Natural killer cell (primary cell): ENCODE data around the gene GTF3C1. TPM values are rescaled to one million over a fixed set of nuclear protein-coding genes. Genes with fewer than 3 reads are reported as not detected.
A peak's percentile ranks its signal among the peaks of the same experiment; 100 is the strongest.

Experiments
- ATAC-seq, 3 donors: fragments of 150-1000 bp in 2 of 3; fragments of 200-7000 bp in 1 of 3; cut with Tn5 transposase; 1 replicate in 1 of 3; 2 replicates in 2 of 3; pipeline ENCODE4 v1.10.0; 2021; ENCODE audit warnings: mild to moderate bottlenecking in 2 of 3, moderate library complexity in 2 of 3
- DNase-seq, 2 donors: peaks; one replicate each; pipeline versions ENCODE4 v3.0.0 to v3.0.0-alpha.2; 2013 to 2021; ENCODE audit warnings: mixed read lengths in 1 of 2
- H3K27ac ChIP-seq: one replicate; pipeline ENCODE4 v1.5.1; 2013; ENCODE audit warnings: mild to moderate bottlenecking, low read length
- H3K27me3 ChIP-seq: one replicate; pipeline ENCODE4 v1.6.1; 2013; ENCODE audit warnings: low read length; ENCODE audit not compliant: control insufficient read depth, insufficient read depth
- H3K36me3 ChIP-seq: one replicate; pipeline ENCODE4 v1.6.1; 2013; ENCODE audit warnings: low read length; ENCODE audit not compliant: control insufficient read depth, insufficient read depth
- H3K4me1 ChIP-seq: one replicate; pipeline ENCODE4 v1.6.1; 2013; ENCODE audit warnings: low read length; ENCODE audit not compliant: control insufficient read depth, insufficient read depth
- H3K4me3 ChIP-seq: one replicate; pipeline ENCODE4 v1.5.1; 2013; ENCODE audit warnings: low read length
- H3K9me3 ChIP-seq: one replicate; pipeline ENCODE4 v1.6.1; 2013; ENCODE audit warnings: low read length; ENCODE audit not compliant: control insufficient read depth, insufficient read depth
- H3K27ac Mint-ChIP-seq, 2 donors: one replicate each; pipeline ENCODE4 v1.8.0; 2022; ENCODE audit warnings: mild to moderate bottlenecking in 2 of 2, mixed read lengths in 2 of 2, moderate library complexity in 1 of 2
- H3K27me3 Mint-ChIP-seq, 2 donors: one replicate each; pipeline ENCODE4 v1.8.0; 2022; ENCODE audit warnings: low read depth in 2 of 2, mixed read lengths in 2 of 2
- H3K36me3 Mint-ChIP-seq: one replicate; pipeline ENCODE4 v1.8.0; 2022; ENCODE audit warnings: mixed read lengths
- H3K4me1 Mint-ChIP-seq, 2 donors: one replicate each; pipeline ENCODE4 v1.8.0; 2022; ENCODE audit warnings: mixed read lengths in 2 of 2
- H3K4me3 Mint-ChIP-seq: one replicate; pipeline ENCODE4 v1.8.0; 2022; ENCODE audit warnings: mild to moderate bottlenecking, moderate library complexity, mixed read lengths
- H3K9me3 Mint-ChIP-seq, 2 donors: one replicate each; pipeline ENCODE4 v1.8.0; 2022; ENCODE audit warnings: mixed read lengths in 2 of 2
- CTCF ChIP-seq: fragments of 200-600 bp; IDR thresholded peaks from one replicate; pipeline ENCODE4 v1.8.0; 2022; ENCODE audit warnings: antibody characterized with exemption
- WGBS: methylation state at CpG from one replicate; pipeline ENCODE4 v1.1.7; 2013; ENCODE audit warnings: missing lambda C conversion rate; ENCODE audit not compliant: insufficient coverage; 5-methylcytosine and 5-hydroxymethylcytosine counted together
- intact Hi-C: fragments of 100-400 bp; cut with micrococcal nuclease; formaldehyde crosslinking; loops from one replicate; pipeline ENCODE4 v1.14.2; 2022
- total RNA-seq, 4 donors: library from RNA; stranded (reverse); fragments of 120-200 nt in 1 of 4; gene quantifications; one replicate each; pipeline versions ENCODE4 v1.2.3 to v1.2.4, GENCODE V29; 2013 to 2022

GTF3C1 gene
- total RNA-seq, 3 donors from 2014 or later (not counting 1 experiment from before 2014, with no cell fraction given), result 111 to 160 (median 125) TPM

- Mint-ChIP-seq H3K27ac (peak overlapping the region; percentile 97 to 99), H3K9me3 (no peaks in the 10 kb centered on the region), H3K4me1 (peaks cover 25 to 27% of the 10 kb centered on the region in 2 donors), H3K27me3 (no peaks in the 10 kb centered on the region), H3K36me3 (peaks cover 16% of the 10 kb centered on the region), H3K4me3 (peak overlapping the region; percentile 86)
- intact Hi-C loops, result no loop called here
- DNase-seq (peak; percentile 37 to 58), ATAC-seq (peak; percentile 87 to 89 (median 88))
- Histone ChIP-seq H3K36me3 (peaks cover 67% of the 10 kb centered on the region), H3K27ac (peak overlapping the region; percentile 80), H3K4me3 (no peak overlapping the region), H3K9me3 (no peaks in the 10 kb centered on the region), H3K4me1 (peaks cover 25% of the 10 kb centered on the region), H3K27me3 (no peaks in the 10 kb centered on the region)
- TF ChIP-seq CTCF, result peak; percentile 6
- WGBS, result 71% methylated on average over 16 of the region's 16 CpGs
These were observed 57.7 kb downstream of the GTF3C1 start for GRCh38 chr16:27491894-27492587.

- no peak overlapping the region for H3K4me3 ChIP-seq
- Mint-ChIP-seq H3K9me3 (no peaks in the 10 kb centered on the region), H3K27me3 (no peaks in the 10 kb centered on the region), H3K4me3 (no peak overlapping the region), H3K27ac (peak overlapping the region; percentile 36 to 99), H3K4me1 (peaks cover 25 to 27% of the 10 kb centered on the region in 2 donors), H3K36me3 (peaks cover 34% of the 10 kb centered on the region)
- 95% methylated on average over 7 of the region's 7 CpGs for whole genome bisulfite sequencing
- peaks cover 67% of the 10 kb centered on the region for H3K36me3 ChIP-seq
- intact Hi-C loops, result no loop called here
- H3K27ac ChIP-seq, result no peak overlapping the region
- DNase-seq (no peak), ATAC-seq (no peak)
- H3K27me3 ChIP-seq, result no peaks in the 10 kb centered on the region
- peaks cover 25% of the 10 kb centered on the region for H3K4me1 ChIP-seq
- TF ChIP-seq CTCF, result no peak
- no peaks in the 10 kb centered on the region for H3K9me3 ChIP-seq
These were observed 59.8 kb downstream of the GTF3C1 start for GRCh38 chr16:27489906-27490305.

DNA sequence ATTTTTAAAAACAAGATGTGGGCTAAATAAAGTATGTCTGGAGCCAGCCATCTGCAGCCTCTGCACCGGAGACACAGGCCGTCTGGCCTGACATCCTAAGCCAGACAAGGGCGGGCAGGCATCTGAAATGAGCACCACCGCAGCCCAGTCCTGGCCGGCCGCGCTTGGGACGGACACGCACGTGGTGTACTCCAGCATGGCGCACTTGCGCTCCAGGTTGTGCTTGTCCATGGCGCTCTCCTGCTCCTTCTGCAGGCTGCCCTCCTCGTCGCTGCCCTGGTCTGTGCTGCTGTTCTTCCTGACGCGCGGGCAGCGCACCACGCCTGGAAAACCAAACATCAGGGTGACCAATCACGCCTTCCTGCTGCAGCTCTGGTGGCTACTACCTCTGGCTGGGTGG, 60.3 kb downstream of the GTF3C1 start:
- H3K4me3 Mint-ChIP-seq, result no peak overlapping the region
- intact Hi-C loops, result no loop called here

More for the DNA sequence above, 60.3 kb downstream of the GTF3C1 start:
- no peaks in the 10 kb centered on the region for H3K9me3 Mint-ChIP-seq
- ATAC-seq (no peak), DNase-seq (no peak)
- peaks cover 35% of the 10 kb centered on the region for H3K36me3 Mint-ChIP-seq
- H3K27me3 Mint-ChIP-seq, result no peaks in the 10 kb centered on the region
- H3K4me1 Mint-ChIP-seq, result peaks cover 25 to 27% of the 10 kb centered on the region in 2 donors
- WGBS, result 98% methylated on average over 21 of the region's 21 CpGs
- Histone ChIP-seq H3K9me3 (no peaks in the 10 kb centered on the region), H3K36me3 (peaks cover 67% of the 10 kb centered on the region), H3K4me3 (no peak overlapping the region), H3K4me1 (peaks cover 25% of the 10 kb centered on the region), H3K27me3 (no peaks in the 10 kb centered on the region), H3K27ac (no peak overlapping the region)
- TF ChIP-seq CTCF, result no peak
- peak overlapping the region; percentile 36 to 99 for H3K27ac Mint-ChIP-seq
